Mucosa of descending colon (tissue), 3 donors: ENCODE measurements around the gene THSD8. TPM values are rescaled to one million over a fixed set of nuclear protein-coding genes. Genes with fewer than 3 reads are reported as not detected.

Source experiments
- ATAC-seq: fragments of 200-7000 bp; cut with Tn5 transposase; one replicate; pipeline ENCODE4 v1.9.1; 2020; ENCODE audit warnings: mild to moderate bottlenecking, moderate library complexity
- DNase-seq, 3 donors: peaks; one replicate each; pipeline ENCODE4 v3.0.0-alpha.2; 2020
- H3K36me3 ChIP-seq: fragments of 200-600 bp; one replicate; pipeline ENCODE4 v1.8.0; 2021; ENCODE audit warnings: low read depth, mild to moderate bottlenecking
- H3K4me1 ChIP-seq: fragments of 200-600 bp; one replicate; pipeline ENCODE4 v1.8.0; 2021; ENCODE audit warnings: low read depth, mild to moderate bottlenecking
- H3K4me3 ChIP-seq: fragments of 200-600 bp; one replicate; pipeline ENCODE4 v1.8.0; 2021; ENCODE audit warnings: mild to moderate bottlenecking
- H3K9me3 ChIP-seq: fragments of 200-600 bp; one replicate; pipeline ENCODE4 v1.8.0; 2021; ENCODE audit warnings: mild to moderate bottlenecking
- CTCF ChIP-seq: fragments of 200-600 bp; IDR thresholded peaks from one replicate; pipeline ENCODE4 v1.8.0; 2022; ENCODE audit warnings: antibody characterized with exemption, mild to moderate bottlenecking
- intact Hi-C, 2 donors: fragments of 100-400 bp; cut with DNase I in 1 of 2; cut with micrococcal nuclease in 1 of 2; formaldehyde crosslinking; loops; one replicate each; pipeline versions ENCODE4 v1.11.0 to v1.11.1; 2022; cut with DNase I, micrococcal nuclease
- total RNA-seq, 3 donors: library from RNA; stranded (reverse); fragmentation: NEBNext Ultra II Directional in 2 of 3; extraction: Animal tissue kit (Norgen Biotek cat#: 25700) in 2 of 3; gene quantifications; one replicate each; pipeline versions ENCODE4 v1.2.1 to v1.2.4, GENCODE V29; 2021 to 2023
- donor health status: DM: no; HTN: no; CAD: no; lungs with moderate emphysema.
- donor health status: DM: no; HTN: no; CAD: no.
- donor health status: DM: no; HTN: yes; CAD: no.

THSD8 gene
- total RNA-seq, 3 donors from 2014 or later: 1.5 to 10.4 (median 2.7) TPM

- no peak overlapping the region for H3K4me3 ChIP-seq
- DNase-seq (peak; percentile 52 to 77 (median 59)), ATAC-seq (no peak)
- no peaks in the 10 kb centered on the region for H3K36me3 ChIP-seq
- no peak for TF ChIP-seq CTCF
- no peaks in the 10 kb centered on the region for H3K9me3 ChIP-seq
- H3K4me1 ChIP-seq: peaks cover 46% of the 10 kb centered on the region
- intact Hi-C loops: no loop called here
Observed at GRCh38 chr19:12779162-12779993, 22.5 kb upstream of the THSD8 start.

DNA sequence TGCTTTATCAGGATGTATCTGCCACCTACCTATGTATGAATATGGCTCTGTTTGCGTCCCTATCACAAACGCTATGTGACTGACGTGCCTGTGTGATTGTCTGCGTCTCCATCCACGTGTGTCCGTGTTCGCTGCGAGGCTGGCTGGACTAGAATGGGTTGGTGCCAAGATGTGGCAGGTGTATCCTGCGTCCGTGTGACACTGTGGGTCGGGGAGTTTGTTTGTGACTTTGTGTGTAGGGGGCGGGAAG is 19.8 kb upstream of the THSD8 start:
- no peak for TF ChIP-seq CTCF
- H3K4me3 ChIP-seq: peak overlapping the region; percentile 9
- no peak for ATAC-seq
- H3K4me1 ChIP-seq: peaks cover 58% of the 10 kb centered on the region
- intact Hi-C loops: no loop called here
- no peak for DNase-seq
- no peaks in the 10 kb centered on the region for H3K9me3 ChIP-seq
- H3K36me3 ChIP-seq: no peaks in the 10 kb centered on the region

GRCh38 chr19:12782424-12783290 is 19.2 kb upstream of the THSD8 start:
- Histone ChIP-seq H3K36me3 (no peaks in the 10 kb centered on the region), H3K4me1 (peaks cover 60% of the 10 kb centered on the region), H3K4me3 (peak overlapping the region; percentile 9), H3K9me3 (no peaks in the 10 kb centered on the region)
- ATAC-seq (peak; percentile 62), DNase-seq (peak; percentile 87 to 94 (median 90))
- intact Hi-C loops: no loop called here
- TF ChIP-seq CTCF: no peak

DNA sequence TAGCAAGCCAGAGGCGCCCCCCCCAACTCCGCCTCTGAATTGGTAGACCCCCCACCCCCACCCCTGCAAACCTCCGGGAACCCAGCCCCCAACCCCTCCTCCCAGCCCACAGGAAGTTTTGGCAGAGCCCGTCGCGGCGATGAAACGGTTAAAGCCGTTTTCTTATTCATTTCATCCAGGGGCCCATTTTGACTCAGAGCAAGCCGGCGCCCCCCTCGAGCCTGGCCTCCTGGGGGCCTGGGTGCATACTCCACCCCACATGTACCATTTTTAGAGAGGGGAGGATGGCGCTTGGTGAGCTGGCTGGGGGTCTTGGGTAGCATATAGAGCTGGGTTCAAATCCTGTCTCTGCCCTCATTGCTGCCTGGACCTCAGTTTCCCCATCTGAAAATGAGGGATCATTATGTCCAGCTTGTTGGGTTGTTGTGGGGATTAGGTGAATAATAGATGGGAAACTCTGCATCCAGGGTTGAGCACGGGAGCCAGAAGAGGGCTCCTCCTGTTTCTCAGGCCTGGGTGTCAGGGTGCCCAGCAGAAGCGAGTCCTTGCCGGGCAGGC is 18.5 kb upstream of the THSD8 start:
- intact Hi-C loops: no loop called here
- H3K9me3 ChIP-seq: no peaks in the 10 kb centered on the region
- no peak for ATAC-seq
- no peak for DNase-seq
- H3K4me3 ChIP-seq: no peak overlapping the region
- peaks cover 65% of the 10 kb centered on the region for H3K4me1 ChIP-seq
- H3K36me3 ChIP-seq: no peaks in the 10 kb centered on the region
- no peak for TF ChIP-seq CTCF

DNA sequence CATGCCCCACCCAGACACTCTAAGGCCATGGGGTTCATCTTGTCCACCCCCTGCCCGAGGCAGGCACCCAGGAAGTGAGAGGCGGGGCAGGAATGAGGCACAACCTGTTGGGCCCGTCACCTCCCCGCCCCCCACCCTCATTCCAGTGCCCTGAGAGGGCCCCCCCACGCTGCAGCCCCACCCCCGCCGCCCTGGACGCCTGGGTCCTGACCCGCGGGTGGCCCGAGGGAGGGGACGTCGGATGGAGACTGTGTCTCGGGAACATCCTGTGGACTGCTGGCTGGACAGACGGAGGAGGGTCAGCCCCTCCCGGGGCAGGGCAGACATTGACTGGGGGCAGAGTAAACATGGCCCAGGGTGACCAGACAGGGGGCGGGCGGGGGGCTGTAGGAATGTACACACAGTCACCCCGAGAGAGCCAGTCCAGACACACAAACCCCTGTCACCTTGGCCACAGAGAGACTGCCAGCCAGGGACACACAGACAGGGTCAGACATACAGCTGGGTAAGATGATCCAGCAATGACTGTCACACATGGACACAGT is 17.9 kb upstream of the THSD8 start:
- no peak overlapping the region for H3K4me3 ChIP-seq
- ATAC-seq: no peak

More for the DNA sequence above, 17.9 kb upstream of the THSD8 start:
- DNase-seq: peak; percentile 58 to 82 (median 76)
- Histone ChIP-seq H3K4me1 (peaks cover 66% of the 10 kb centered on the region), H3K36me3 (no peaks in the 10 kb centered on the region), H3K9me3 (no peaks in the 10 kb centered on the region)
- no peak for TF ChIP-seq CTCF
- intact Hi-C loops: no loop called here
